HG02610 (cell line): Measurements from ENCODE around the gene ARAP3.

Experiments
- ATAC-seq: cut with Tn5 transposase; IDR thresholded peaks from one replicate; pipeline ENCODE4 v1.9.1; 2021; ENCODE audit warnings: mild to moderate bottlenecking, moderate library complexity; ENCODE audit not compliant: unreplicated experiment

The ARAP3 gene

DNA sequence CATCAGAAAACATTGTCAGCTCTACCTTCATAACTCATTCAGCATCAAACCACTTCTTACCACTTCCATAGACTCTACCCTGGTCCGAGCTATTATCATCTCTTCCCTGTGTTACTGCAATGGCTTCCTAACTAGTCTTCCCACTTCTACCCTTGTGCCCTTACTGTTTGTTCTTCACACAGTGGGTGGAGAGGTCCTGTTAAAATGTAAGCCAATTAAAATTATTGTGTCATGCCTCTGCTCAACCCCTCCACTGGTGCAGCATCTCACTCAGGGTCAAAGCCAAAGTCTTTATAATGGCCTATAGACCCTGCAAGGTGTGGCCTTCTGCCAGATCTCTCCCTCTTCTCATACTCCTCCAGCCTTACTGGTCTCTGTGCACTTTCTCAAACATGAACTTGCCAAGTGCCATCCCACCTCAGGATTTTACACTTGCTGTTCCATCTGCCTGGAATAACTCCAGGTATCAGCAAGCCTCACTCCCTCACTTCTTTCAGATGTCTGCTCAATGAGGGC, 22.8 kb upstream of the ARAP3 start:
- no peak for ATAC-seq

DNA sequence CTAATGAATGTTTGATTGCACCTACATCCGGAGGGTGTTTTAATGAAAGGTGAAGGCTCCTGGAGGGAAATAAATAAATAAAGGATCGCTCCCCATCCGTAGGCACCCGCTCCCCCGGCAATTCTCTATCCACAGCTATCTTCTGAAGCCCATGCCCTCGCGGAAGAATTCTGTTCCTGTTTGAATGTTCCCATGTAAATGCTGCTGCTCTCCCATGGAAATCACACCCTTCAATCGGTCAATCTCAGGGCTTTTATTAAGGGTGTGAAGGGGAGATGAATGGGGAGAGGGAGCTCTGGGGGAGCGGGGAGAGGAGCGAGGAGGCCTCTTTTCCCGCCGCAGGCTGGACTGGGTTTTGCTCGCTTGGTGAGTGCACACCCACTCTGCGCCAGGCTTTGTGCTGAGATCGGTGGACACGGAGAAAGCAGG, 21.1 kb upstream of the ARAP3 start:
- no peak for ATAC-seq

DNA sequence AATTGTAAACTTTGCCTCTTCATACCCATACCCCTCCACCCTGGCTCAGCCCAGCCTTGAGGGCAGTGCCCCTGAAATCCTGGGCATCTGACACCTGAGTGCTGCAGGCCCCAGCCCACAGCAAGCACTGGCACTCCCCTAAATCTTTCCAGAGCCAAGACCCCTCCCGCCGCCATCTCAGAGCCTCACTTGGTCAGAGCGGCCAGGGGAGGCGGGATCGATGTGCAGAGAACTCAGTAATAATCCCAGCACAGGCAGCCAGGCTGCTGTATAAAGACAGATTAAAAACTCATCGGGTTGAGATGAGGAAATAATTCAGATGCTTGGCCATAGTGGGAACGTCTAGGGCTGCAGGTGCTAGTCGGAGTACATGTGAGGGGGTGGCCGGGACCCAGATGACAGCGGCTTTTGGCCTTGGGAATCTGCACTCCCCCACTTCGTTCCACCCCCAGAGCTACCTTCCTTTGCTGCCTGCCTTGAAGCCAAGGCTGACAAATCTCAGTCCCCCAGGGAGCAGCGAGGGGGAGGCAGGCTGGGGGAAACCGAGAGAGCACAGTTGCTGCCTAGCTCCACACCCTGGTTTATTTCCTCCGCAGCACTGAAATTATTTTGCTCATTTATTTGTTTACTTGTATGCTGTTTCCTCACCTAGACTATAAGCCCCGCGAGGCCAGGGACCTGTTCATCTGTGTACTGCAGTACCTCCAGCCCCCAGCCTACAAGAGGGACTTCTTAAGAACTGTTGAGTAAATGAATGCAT, 19.5 kb upstream of the ARAP3 start:
- ATAC-seq: peak; percentile 53

DNA sequence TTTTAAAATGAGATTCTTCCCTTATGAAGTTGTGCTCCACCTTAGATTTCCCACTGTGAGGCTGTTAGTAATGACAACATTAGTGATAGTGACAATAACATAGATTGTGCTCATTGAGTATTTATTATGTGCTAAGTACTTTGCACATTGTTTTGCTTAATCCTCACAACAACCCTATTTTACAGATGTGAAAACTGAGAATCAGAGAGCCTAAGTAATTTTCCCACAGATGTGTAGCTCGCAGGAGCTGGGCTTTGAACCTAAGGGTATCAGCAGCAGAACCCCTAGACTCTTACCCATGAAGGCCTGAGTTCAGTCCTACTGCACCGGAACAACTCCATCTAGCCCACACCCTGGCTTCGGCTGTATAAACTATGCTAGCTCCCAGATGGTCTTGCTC, 15.6 kb upstream of the ARAP3 start:
- no peak for ATAC-seq

DNA sequence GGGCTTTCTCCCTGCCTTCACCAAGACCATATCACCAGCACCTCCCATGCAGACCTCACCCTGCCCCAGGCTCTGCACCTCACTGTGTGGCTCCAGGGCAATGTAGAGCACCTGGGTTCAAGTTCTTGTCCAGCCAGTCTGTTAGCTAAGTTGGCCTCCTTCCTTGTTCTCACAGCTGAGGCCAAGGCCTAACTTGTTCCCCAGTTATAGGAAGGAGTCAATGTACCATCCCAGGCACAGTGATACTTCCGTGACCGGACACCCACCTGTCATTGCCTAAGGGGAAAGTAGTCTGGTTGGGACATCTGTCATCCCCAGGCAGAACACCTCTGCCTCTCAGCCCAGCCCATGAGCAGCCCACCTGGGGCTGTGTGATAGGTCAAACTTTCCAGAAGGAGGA, 14.4 kb upstream of the ARAP3 start:
- ATAC-seq: no peak

DNA sequence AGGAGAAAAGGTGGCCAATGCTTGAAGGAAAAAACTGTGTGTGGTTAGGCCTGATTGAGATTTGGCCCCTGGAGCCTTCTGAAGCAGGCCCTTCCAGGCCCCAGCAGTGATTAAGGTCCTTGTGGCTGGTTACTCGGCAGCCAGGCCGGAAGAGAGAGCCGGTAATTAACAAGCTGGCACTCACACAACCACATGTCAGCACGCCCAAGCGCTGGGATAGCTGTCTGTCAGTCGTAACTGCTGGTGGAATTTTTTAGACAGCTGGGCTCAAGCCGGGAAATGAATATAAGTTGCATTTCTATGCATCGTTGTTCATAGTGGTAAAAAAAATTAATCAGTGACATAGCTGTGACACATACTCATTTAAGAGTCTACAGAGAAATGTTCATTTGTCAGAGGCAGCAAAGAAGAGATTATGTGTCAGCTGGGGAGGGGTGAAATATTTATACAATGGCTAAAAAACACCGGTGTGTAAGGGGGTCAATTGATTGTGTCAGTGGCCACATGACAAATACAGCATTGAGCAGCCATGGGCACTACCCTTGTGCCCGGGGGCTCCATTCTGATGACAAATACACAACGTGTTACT, 13.7 kb upstream of the ARAP3 start:
- ATAC-seq: no peak

DNA sequence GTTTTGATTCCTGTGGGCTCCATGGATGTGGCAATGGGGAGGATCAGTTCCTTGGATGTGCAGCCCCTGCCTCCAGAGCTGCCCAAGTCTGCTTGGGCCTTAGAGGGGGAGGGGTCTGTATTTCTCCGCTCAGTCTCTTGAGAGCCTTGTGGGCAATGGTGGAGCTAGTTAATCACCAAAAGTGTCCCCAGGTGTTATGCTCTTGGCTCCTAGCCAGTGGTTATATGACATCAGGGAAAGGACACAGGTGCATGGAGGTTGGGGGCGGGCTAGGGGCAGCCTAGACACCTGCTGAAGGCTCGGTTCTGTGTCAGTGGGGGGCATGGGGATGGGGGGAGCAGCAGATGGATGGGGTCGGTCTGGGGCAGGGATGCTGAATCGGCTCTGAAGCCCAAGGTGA, 12.4 kb upstream of the ARAP3 start:
- no peak for ATAC-seq

DNA sequence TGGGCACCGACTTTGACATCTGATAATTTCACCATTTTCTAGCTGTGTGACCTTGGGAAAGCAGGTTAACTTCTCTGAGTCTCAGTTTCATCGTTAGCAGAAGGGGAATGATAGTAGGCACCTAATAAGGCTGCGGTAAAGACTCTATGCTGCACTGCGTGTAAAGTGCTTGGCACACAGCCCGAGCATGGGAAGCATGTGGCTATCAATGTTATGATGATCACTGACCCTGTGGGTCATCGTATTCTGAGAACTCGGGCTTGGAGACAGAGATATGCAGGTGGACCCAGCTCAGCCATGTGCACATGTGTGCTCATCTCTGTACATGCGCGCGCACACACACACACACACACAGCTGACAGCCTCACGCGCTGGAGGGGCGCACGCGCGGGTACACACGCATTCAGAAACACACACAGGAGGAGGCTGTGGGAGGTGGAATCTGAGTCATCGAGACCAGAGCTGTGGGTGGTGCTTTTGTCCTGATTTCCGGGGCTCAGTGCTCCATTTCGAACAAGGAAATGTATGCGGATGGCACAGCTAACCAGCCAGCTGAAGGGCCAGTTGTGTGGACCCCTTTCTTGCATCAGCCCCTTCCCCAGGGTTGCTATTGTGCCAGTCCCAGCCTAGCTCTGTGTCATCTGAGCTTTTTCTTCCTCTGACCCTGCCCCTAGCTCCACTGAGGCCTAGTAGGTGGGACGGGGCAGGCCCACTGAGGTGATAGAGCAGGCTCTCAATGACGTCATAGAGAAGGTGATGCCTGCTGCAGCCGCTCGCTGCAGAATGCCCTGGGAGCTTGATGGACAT, 11.1 kb upstream of the ARAP3 start:
- ATAC-seq: no peak

DNA sequence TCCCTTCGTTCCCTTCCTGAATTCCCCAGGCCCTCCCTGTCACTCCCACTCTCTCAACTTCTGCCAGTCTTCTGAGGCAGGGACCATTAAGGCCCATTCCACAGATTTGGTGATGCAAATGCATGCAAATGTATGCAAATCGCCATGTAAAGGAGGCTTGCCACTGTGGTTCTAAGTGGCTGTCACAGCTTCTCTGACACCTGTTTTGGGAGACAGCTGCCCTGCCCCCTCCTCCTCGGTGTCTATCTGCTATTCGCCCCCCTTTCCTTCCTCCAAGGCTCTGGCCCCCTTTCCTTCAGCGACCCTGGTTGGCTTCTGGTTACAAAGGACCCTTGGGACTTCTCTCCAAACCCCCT, 10.5 kb upstream of the ARAP3 start:
- ATAC-seq: no peak

DNA sequence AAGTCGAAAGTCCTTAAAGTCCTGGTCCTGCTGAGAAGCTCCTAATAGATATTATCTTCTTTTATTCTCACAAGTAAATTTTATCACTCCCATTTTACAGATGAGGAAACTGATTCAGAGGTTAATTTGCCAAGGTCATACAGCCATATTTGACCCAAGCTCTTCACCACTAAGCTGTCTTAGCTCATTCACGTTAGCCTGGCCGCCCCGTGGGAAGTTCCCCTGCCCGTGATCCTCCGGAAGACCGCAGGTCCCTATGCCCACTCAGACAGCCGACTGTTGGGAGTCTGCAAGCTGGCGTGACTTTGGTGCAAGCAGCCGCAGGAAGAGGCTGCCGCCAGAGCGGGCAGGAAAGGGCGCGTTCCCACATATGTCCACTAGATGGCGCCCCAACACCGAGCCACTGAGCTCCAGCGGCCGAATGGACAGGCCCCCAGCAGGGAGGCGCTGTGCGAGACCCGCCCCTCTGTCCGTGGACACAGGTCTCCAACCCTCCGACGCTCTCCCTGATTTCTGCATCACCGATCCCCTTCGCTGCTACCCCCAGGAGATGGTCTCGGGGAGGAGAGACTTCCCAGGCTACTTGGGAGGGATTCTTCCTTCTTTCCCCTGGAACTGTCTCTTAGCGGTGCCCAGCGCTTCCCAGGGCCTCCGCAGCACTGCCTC, 10.0 kb upstream of the ARAP3 start:
- ATAC-seq: peak; percentile 85

DNA sequence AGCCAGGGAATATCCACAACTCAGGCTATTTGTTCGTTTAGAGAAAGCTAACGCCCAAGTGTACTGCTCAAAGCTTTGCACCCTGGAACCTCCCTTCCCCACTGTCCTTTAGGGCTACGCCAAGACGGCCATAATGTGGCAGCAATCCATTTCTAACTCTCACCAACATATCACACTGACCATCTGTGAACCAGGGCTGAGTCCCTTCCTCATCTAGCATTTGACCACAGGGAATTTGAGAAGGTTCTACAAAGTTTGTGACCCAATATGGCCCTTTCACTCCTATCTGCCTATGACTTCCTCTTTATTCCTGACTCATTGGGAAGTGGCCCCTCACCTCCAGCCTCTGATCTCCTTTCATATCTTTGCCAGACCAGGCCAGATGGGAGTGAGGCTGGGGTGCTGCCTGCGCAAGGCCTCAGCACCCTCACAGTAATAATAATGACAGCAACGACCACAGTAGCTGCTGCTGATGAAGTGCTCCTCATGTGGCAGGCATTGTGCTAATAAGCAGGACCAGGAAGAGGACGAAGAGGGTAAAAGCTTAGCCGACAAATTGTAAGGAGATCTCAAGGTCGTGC, 9.3 kb upstream of the ARAP3 start:
- ATAC-seq: no peak

DNA sequence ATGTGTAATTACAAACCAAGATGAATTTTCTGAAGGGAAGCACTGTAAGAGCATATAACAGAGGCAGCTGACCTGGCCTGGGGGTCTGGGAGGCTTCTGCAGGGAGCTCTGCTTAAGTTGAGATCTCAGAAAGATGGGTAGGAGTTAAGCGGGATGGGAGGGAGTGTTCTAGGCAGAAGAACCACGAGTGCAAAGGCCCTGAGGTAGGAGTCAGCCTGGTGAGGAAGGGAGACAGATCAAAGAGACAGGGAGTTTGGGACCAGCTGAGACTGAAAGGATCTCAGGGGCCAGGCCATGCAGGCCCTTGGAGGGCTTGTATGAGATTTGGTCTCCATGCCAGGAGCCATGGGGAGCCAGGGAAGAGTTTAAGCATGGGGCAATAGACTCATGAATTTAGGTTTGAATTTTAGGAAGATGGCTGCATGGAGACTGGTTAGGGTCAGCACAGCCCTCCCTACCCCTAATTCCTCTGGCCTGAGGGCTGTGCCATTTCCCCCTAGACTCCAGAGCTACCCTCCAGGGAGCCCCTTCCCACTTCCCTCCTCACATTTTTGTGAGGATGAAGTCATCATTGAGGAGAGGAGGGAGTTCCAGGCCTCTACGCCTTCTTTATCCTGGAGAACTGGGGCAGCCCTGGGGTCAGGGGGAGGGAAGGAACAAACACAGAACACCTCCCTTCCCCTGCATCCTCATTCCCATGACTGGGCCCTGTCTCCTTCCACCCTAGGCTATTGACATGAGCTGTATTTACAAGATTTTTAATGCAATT, 4.8 kb upstream of the ARAP3 start:
- ATAC-seq: no peak

DNA sequence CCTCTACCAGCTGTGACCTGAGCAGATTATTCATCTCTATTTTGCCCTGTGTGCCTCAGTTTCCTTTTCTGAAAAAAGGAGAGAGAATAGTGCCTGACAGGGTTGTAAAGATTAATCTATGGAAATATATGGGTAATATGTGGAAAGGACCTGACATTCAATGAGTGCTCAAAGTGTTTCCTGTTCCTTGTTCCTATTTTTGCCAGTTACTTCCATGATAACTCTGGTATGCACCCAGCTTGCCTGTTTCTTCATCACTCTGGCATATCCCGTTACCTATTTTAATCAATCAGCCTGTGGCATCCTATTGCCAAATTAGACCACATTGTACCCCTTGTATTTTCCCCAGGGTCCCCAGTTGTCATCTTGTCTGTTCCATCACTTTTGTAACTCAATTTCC, 3.6 kb upstream of the ARAP3 start:
- ATAC-seq: no peak

DNA sequence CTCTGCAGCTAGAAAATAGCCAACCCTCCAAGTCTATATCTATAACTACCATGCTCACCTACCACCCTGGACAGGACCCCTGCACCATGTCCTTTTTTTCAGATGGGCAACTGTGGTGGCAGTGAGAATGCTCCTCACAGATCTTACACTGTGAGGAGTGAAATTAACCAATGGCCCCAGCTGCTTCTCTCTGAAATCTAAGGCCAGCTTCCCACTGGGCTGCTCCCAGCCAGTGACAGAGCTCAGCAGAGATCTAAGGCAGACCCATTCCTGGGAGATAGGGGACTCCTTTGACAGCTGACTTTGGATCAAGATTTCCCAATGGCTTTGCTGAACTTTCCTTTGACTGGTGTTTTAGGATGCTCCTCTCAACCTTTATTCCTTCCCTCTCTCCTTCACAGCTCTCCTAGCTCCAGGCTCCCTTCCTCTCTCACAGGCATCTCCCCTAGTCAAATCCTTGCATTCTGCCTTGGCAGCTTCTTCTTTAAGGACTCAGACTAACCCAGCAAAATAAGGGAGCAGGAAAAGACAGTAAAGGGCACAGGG, 1.6 kb upstream of the ARAP3 start:
- no peak for ATAC-seq

DNA sequence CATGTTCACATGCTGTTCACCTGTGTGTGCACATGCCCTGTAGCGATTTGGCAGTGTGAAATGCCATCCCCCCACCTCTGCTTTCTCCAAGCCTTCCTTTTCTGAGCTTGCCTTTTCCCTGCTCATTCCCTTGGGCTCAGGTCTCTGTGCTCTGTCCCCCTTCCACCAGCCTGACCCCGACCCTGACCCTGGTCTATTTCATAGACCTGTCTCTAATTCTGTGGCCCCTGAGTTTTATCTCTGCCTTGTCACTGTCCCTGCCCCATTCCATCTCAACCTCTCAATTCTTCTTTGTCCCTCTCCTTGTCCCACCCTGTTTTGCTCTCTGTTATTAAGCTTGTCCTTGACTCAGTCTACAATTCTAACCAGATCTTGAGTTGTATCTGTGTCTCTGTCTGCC, 735 bp downstream of the ARAP3 start:
- ATAC-seq: no peak

DNA sequence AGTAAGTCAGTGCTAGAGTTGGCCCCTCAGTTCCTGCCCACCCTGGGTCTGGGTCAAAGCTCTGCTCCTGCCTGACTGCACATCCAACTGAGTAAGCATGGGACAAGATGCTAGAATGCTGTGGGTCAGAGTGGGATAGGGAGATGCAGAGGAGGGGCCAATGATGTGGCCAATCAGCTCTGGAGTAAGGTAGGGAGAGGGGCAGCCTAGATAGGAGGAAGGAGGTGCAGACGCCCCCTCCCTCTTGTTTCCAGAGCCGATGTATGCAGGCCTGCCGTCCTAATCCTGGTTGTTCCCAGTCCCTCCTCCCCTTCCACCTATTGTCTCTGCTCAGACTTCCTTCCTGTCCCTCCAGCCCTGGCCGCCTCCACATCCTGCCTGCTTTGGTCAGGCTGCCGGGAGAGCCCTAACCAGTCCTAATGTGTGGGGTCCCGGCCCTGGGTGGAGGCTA, 1.3 kb downstream of the ARAP3 start:
- no peak for ATAC-seq

DNA sequence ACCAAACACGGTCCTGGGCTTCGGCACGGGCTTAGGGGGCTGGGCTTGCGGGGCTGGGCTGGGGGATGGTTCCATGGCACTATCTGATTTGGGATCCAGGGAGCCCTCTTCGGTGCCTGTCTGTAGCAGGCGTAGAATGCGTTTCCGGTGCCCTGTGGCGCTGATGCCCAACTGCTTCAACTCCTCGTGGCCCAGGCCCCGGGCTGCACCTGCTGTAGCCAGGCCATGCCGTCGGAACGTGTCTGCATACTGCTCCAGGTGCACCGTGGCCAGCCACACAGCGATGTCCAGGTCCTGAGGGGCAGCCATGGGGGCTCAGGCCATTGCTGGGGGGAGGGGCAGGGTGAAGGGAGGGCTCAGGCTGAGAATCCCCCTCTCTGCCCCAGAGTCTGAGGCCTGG, 1.9 kb downstream of the ARAP3 start:
- no peak for ATAC-seq

DNA sequence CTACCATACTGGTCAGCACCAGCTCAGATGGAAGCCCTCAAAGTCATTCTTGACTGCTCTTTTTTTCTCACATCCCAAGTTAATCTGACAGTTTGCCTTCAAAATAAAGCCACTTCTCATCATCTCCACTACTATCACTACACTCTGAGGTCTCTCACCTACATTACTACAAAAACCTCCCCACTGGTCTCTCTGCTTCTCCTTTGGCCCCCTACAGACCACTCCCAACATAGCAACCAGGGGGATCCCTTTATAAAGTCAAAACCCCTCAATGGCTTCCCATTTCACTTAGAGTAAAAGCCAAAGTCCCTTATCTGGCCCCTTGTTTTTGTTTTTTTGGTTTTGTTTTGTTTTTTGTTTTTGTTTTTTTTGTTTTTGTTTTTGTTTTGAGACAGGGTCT, 4.6 kb downstream of the ARAP3 start:
- ATAC-seq: no peak

DNA sequence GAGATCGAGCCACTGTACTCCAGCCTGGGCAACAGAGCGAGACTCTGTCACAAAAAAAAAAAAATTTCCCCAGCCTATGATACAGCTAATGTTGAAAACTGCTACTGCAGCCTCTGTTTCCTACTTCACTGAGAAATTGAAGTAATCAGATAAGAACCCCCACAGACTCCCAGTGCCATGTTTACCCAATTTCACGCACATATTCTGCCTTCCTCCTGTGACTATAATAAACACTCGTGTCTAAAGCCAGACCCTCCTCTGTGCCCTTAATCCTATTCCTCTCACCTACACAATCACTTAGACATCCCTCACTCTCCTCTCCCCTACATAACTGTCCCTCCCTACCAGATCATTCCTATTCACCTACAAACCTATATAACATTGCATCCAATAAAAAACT, 6.4 kb downstream of the ARAP3 start:
- ATAC-seq: no peak

DNA sequence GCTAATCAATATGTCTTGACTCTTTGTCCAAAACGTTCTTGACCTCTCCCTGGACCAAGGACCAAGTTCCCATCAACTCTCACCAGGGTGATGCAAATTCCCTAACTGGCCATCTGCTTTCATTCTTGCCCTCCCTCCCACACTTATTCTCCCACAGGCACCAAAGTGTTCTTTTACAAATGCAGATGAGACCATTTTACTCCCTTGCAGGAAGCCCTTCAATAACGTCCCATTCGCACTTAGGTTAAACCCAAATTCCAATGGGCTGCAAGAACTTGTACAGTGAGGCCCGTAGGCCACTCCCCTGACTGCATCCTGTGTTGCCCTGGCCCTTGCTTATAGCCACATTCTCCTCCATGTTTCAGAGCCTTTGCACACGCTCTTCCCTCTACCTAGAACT, 7.3 kb downstream of the ARAP3 start:
- no peak for ATAC-seq
